NCI-H524 treated with DMSO at 0.1 percent for 48 hours (cell line): ENCODE data around the gene POTEJ.
"Not testable (repeated sequence)": the region's sequence is repeated elsewhere in the genome, so short reads cannot be mapped to it uniquely, and the experiment has no call there.

ENCODE experiments used
- DNase-seq: peaks from one replicate; lab custom pipeline; 2025; lab: John Stamatoyannopoulos, UW

POTEJ gene

GRCh38 chr2:130608276-130609001, 2.8 kb upstream of the POTEJ start:
- not testable (repeated sequence) for DNase-seq

GRCh38 chr2:130609002-130609920, 2.0 kb upstream of the POTEJ start:
- DNase-seq, result not testable (repeated sequence)

GRCh38 chr2:130610486-130610885, 754 bp upstream of the POTEJ start:
- not testable (repeated sequence) for DNase-seq

- not testable (repeated sequence) for DNase-seq
Observed at GRCh38 chr2:130628784-130629475, 17.7 kb downstream of the POTEJ start.

- DNase-seq, result not testable (repeated sequence)
Observed at GRCh38 chr2:130638973-130639372, 27.7 kb downstream of the POTEJ start.

GRCh38 chr2:130641688-130642087, 30.4 kb downstream of the POTEJ start:
- DNase-seq, result not testable (repeated sequence)

- DNase-seq, result not testable (repeated sequence)
Observed at GRCh38 chr2:130649285-130649684, 38.0 kb downstream of the POTEJ start.

GRCh38 chr2:130664506-130664905, 53.3 kb downstream of the POTEJ start:
- not testable (repeated sequence) for DNase-seq

- DNase-seq, result not testable (repeated sequence)
Observed at GRCh38 chr2:130665596-130665995, 54.4 kb downstream of the POTEJ start.

- DNase-seq, result not testable (repeated sequence)
Observed at GRCh38 chr2:130667516-130667915, 56.3 kb downstream of the POTEJ start.

GRCh38 chr2:130670026-130670745, 58.9 kb downstream of the POTEJ start:
- DNase-seq, result not testable (repeated sequence)

GRCh38 chr2:130692041-130692770, 81.0 kb downstream of the POTEJ start:
- not testable (repeated sequence) for DNase-seq

GRCh38 chr2:130693474-130693873, 82.2 kb downstream of the POTEJ start:
- DNase-seq, result not testable (repeated sequence)

GRCh38 chr2:130703250-130703649, 92.0 kb downstream of the POTEJ start:
- not testable (repeated sequence) for DNase-seq
